Panc1 (cell line): ENCODE measurements around the gene CALB2.

Experiments used
- CTCF ChIP-seq: fragments of 450-650 bp; IDR thresholded peaks from 2 replicates; pipeline ENCODE4 v1.5.1; 2017; ENCODE audit warnings: mild to moderate bottlenecking
- POLR2AphosphoS5 ChIP-seq: IDR thresholded peaks from 2 replicates; pipeline ENCODE4 v1.6.1; 2012; ENCODE audit warnings: mild to moderate bottlenecking, low read depth, low read length, moderate library complexity
- REST ChIP-seq, 2 experiments: IDR thresholded peaks; 2 replicates each; pipeline ENCODE4 v1.6.1; 2011 to 2012; ENCODE audit warnings: low read depth in 2 of 2, control low read depth in 1 of 2, low read length in 1 of 2, mild to moderate bottlenecking in 1 of 2, moderate library complexity in 1 of 2; ENCODE audit not compliant: insufficient read depth in 1 of 2
- SIN3A ChIP-seq: IDR thresholded peaks from 2 replicates; pipeline ENCODE4 v1.6.1; 2012; ENCODE audit warnings: low read depth, mild to moderate bottlenecking, low read length, moderate library complexity, borderline replicate concordance; ENCODE audit not compliant: insufficient read depth
- TCF7L2 ChIP-seq: IDR thresholded peaks from 2 replicates; pipeline ENCODE4 v1.6.1; 2011; ENCODE audit warnings: mild to moderate bottlenecking, low read depth, low read length, inconsistent platforms

GRCh38 chr16:71357681-71358080, 842 bp upstream of the CALB2 start:
- TF ChIP-seq CTCF (no peak), REST (IDR thresholded peaks at IDR 0.05; ENCODE audit: insufficient read depth in 1 of 2, low read depth in 2 of 2, low read length in 1 of 2) (no peak), SIN3A (no peak), POLR2AphosphoS5 (no peak), TCF7L2 (no peak)
